HepG2 (cell line): ENCODE measurements around the gene UPK1A. TPM values are rescaled to one million over a fixed set of nuclear protein-coding genes. Genes with fewer than 3 reads are reported as not detected.
A peak's percentile ranks its signal among the peaks of the same experiment; 100 is the strongest.

Source experiments
- AKAP8 ChIP-seq: sonication (generic); formaldehyde crosslinking; IDR thresholded peaks from 2 replicates; pipeline ENCODE4 v1.5.1; 2020; ENCODE audit warnings: mild to moderate bottlenecking, missing genetic modification reagents
- BCL6 ChIP-seq: IDR thresholded peaks from 2 replicates; pipeline ENCODE4 v1.6.1; 2016; ENCODE audit warnings: missing genetic modification reagents, missing compliant biosample characterization
- CREM ChIP-seq, 2 experiments: sonication (generic) in 1 of 2; formaldehyde crosslinking in 1 of 2; IDR thresholded peaks; 2 replicates each; pipeline versions ENCODE4 v1.4.0 to v1.6.1; 2016 to 2020; ENCODE audit warnings: antibody characterized with exemption in 1 of 2, mild to moderate bottlenecking in 1 of 2, missing genetic modification reagents in 1 of 2
- DPF2 ChIP-seq: sonication (generic); formaldehyde crosslinking; IDR thresholded peaks from 2 replicates; pipeline ENCODE4 v1.4.0; 2020; ENCODE audit warnings: mild to moderate bottlenecking, low read depth, missing genetic modification reagents, borderline replicate concordance
- ETV6 ChIP-seq: sonication (generic); formaldehyde crosslinking; conservative IDR thresholded peaks from 2 replicates; pipeline ENCODE4 v1.4.0; 2020; ENCODE audit warnings: missing genetic modification reagents
- HCFC1 ChIP-seq: fragments of 150-350 bp; IDR thresholded peaks from 2 replicates; pipeline ENCODE4 v1.6.1; 2014; ENCODE audit warnings: low read depth, low read length
- KLF12 ChIP-seq: sonication (generic); formaldehyde crosslinking; IDR thresholded peaks from 2 replicates; pipeline ENCODE4 v1.4.0; 2020; ENCODE audit warnings: missing genetic modification reagents, borderline replicate concordance
- MAFF ChIP-seq: IDR thresholded peaks from 2 replicates; pipeline ENCODE4 v1.6.1; 2011; ENCODE audit warnings: low read depth, low read length, improper control_type of control experiment
- NFE2L2 ChIP-seq: fragments of 150-350 bp; IDR thresholded peaks from 2 replicates; pipeline ENCODE4 v1.6.1; 2014; ENCODE audit warnings: low read length
- NFYC ChIP-seq: IDR thresholded peaks from 2 replicates; pipeline ENCODE4 v1.6.1; 2016; ENCODE audit warnings: missing genetic modification reagents, missing compliant biosample characterization
- NR3C1 ChIP-seq: sonication (generic); formaldehyde crosslinking; IDR thresholded peaks from 2 replicates; pipeline ENCODE4 v1.4.0; 2020; ENCODE audit warnings: missing genetic modification reagents
- SRSF9 ChIP-seq: fragments of 200-400 bp; formaldehyde crosslinking; IDR thresholded peaks from 2 replicates; pipeline ENCODE4 v1.6.1; 2018; ENCODE audit warnings: borderline replicate concordance, mild to moderate bottlenecking, low read depth, low read length; ENCODE audit not compliant: insufficient read depth, poor library complexity, severe bottlenecking
- ZNF232 ChIP-seq: sonication (generic); formaldehyde crosslinking; IDR thresholded peaks from 2 replicates; pipeline ENCODE4 v1.4.0; 2020; ENCODE audit warnings: missing genetic modification reagents, borderline replicate concordance
- ZNF234 ChIP-seq: sonication (generic); formaldehyde crosslinking; conservative IDR thresholded peaks from 2 replicates; pipeline ENCODE4 v1.5.1; 2020; ENCODE audit warnings: mild to moderate bottlenecking, missing genetic modification reagents
- ZNF331 ChIP-seq: sonication (generic); formaldehyde crosslinking; IDR thresholded peaks from 2 replicates; pipeline ENCODE4 v1.4.0; 2020; ENCODE audit warnings: missing genetic modification reagents
- ZNF501 ChIP-seq: sonication (generic); formaldehyde crosslinking; IDR thresholded peaks from 2 replicates; pipeline ENCODE4 v1.5.1; 2020; ENCODE audit warnings: mild to moderate bottlenecking, moderate library complexity, missing genetic modification reagents
- ZNF567 ChIP-seq: sonication (generic); formaldehyde crosslinking; IDR thresholded peaks from 2 replicates; pipeline ENCODE4 v1.8.1; 2023; ENCODE audit warnings: mild to moderate bottlenecking, missing genetic modification reagents, borderline replicate concordance
- ZNF75D ChIP-seq: sonication (generic); formaldehyde crosslinking; IDR thresholded peaks from 2 replicates; pipeline ENCODE4 v1.8.1; 2023; ENCODE audit warnings: missing genetic modification reagents, mild to moderate bottlenecking, borderline replicate concordance
- polyA plus RNA-seq, 8 experiments: library from polyadenylated mRNA; depleted of rRNA in 3 of 8; stranded (reverse) in 7 of 8; unstranded in 1 of 8; fragments of >200 nt; fragmentation: Illumina TruSeq in 4 of 8; extraction: Trizol in 4 of 8; gene quantifications; 2 replicates each; pipeline versions ENCODE4 v1.2.1 to v1.2.3, GENCODE V29; 2011 to 2016; ENCODE audit warnings: low read depth in 4 of 8, missing spikeins in 1 of 8, mixed read lengths in 1 of 8; ENCODE audit not compliant: insufficient read depth in 1 of 8
- total RNA-seq, 5 experiments: library from RNA; depleted of rRNA; stranded (reverse); fragments of >200 nt; fragmentation: Illumina TruSeq; extraction: Trizol; gene quantifications; 2 replicates each; pipeline ENCODE4 v1.2.3, GENCODE V29; 2016; ENCODE audit warnings: low read depth in 1 of 5
- TF ChIP-seq, protein P1 (sequence below): sonication (generic); formaldehyde crosslinking; IDR thresholded peaks from 2 replicates; pipeline ENCODE4 v1.8.0; 2022; ENCODE audit warnings: mild to moderate bottlenecking, missing genetic modification reagents; ENCODE audit not compliant: insufficient replicate concordance
- TF ChIP-seq, protein P2 (sequence below): sonication (generic); formaldehyde crosslinking; IDR thresholded peaks from 2 replicates; pipeline ENCODE4 v1.4.0; 2020; ENCODE audit warnings: mild to moderate bottlenecking, missing genetic modification reagents
- TF ChIP-seq, protein P3 (sequence below): sonication (generic); formaldehyde crosslinking; IDR thresholded peaks from 2 replicates; pipeline ENCODE4 v1.4.0; 2020; ENCODE audit warnings: missing genetic modification reagents
- TF ChIP-seq, protein P4 (sequence below): IDR thresholded peaks from 2 replicates; pipeline ENCODE4 v1.6.1; 2016
- TF ChIP-seq, protein P5 (sequence below): sonication (generic); formaldehyde crosslinking; IDR thresholded peaks from 2 replicates; pipeline ENCODE4 v1.4.0; 2020; ENCODE audit warnings: missing genetic modification reagents, mild to moderate bottlenecking, borderline replicate concordance
- TF ChIP-seq, protein P6 (sequence below): IDR thresholded peaks from 2 replicates; pipeline ENCODE4 v1.6.1; 2016; ENCODE audit warnings: missing biosample characterization, missing genetic modification reagents, low read depth

Gene UPK1A
- total and polyA plus RNA-seq, 2 of the 13 experiments (the other 11 are each of a cell fraction or from before 2014, with no cell fraction given), result 2.9 TPM; not detected in 1

DNA sequence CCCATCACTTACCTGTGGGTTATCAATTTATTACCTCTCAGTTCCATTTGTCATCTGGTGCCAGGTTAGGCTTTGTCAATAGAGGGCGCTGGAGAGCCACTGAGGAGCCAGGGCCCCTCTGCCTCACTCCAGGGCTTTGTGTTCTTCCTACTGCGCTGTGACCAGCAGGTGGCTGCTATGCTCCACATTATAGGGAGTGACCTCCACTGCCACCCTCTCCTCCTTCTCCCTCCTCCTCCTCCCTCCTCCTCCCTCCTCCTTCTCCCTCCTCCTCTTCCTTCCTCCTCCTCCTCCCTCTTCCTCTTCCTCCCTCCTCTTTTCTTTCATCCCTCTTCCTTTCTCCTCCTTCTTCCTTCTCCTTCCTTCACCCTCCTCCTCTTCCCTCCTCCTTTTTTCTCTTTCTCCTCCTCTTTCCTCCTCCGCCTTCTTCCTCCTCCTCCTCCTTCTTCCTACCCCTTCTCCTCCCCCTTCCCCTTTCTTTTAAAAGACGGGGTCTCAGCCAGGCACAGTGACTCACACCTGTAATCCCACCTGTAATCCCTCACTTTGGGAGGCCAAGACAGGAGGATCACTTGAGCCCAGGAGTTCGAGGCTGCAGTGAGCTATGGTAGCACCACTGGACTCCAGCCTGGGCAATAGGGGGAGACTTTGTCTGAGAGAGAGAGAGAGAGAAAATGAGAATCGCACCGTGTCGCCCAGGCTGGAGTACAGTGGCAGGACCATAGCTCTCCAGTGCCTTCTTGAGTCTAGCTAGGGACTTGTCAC is 27.7 kb downstream of the UPK1A start (continued):
- TF ChIP-seq HCFC1 (peak; percentile 26; the same call in 1 of the 2 replicates), NR3C1 (CRISPR knock-in tag) (no peak), NFE2L2 (no peak), ETV6 (CRISPR knock-in tag) (no peak), NFYC (CRISPR knock-in tag) (peak; percentile 23; the same call in 1 of the 2 replicates), ZNF232 (no peak), BCL6 (CRISPR knock-in tag) (no peak), MAFF (no peak), ZNF501 (CRISPR knock-in tag) (no peak), ZNF331 (CRISPR knock-in tag) (peak; percentile 63; the same call in 1 of the 2 replicates), AKAP8 (no peak), KLF12 (CRISPR knock-in tag) (no peak), ZNF234 (no peak), CREM (IDR thresholded peaks at IDR 0.05) (no peak), CREM (CRISPR knock-in tag; IDR thresholded peaks at IDR 0.05) (no peak), ZNF567 (no peak), ZNF75D (CRISPR knock-in tag) (no peak), DPF2 (no peak), SRSF9 (no peak)
- TF ChIP-seq, protein P1, sequence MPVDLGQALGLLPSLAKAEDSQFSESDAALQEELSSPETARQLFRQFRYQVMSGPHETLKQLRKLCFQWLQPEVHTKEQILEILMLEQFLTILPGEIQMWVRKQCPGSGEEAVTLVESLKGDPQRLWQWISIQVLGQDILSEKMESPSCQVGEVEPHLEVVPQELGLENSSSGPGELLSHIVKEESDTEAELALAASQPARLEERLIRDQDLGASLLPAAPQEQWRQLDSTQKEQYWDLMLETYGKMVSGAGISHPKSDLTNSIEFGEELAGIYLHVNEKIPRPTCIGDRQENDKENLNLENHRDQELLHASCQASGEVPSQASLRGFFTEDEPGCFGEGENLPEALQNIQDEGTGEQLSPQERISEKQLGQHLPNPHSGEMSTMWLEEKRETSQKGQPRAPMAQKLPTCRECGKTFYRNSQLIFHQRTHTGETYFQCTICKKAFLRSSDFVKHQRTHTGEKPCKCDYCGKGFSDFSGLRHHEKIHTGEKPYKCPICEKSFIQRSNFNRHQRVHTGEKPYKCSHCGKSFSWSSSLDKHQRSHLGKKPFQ (CRISPR knock-in tag), result no peak
- TF ChIP-seq, protein P2, sequence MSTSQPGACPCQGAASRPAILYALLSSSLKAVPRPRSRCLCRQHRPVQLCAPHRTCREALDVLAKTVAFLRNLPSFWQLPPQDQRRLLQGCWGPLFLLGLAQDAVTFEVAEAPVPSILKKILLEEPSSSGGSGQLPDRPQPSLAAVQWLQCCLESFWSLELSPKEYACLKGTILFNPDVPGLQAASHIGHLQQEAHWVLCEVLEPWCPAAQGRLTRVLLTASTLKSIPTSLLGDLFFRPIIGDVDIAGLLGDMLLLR, result no peak
- TF ChIP-seq, protein P3, sequence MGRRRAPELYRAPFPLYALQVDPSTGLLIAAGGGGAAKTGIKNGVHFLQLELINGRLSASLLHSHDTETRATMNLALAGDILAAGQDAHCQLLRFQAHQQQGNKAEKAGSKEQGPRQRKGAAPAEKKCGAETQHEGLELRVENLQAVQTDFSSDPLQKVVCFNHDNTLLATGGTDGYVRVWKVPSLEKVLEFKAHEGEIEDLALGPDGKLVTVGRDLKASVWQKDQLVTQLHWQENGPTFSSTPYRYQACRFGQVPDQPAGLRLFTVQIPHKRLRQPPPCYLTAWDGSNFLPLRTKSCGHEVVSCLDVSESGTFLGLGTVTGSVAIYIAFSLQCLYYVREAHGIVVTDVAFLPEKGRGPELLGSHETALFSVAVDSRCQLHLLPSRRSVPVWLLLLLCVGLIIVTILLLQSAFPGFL (CRISPR knock-in tag), result no peak
- TF ChIP-seq, protein P4, sequence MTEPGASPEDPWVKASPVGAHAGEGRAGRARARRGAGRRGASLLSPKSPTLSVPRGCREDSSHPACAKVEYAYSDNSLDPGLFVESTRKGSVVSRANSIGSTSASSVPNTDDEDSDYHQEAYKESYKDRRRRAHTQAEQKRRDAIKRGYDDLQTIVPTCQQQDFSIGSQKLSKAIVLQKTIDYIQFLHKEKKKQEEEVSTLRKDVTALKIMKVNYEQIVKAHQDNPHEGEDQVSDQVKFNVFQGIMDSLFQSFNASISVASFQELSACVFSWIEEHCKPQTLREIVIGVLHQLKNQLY (CRISPR knock-in tag), result no peak
- TF ChIP-seq, protein P5, sequence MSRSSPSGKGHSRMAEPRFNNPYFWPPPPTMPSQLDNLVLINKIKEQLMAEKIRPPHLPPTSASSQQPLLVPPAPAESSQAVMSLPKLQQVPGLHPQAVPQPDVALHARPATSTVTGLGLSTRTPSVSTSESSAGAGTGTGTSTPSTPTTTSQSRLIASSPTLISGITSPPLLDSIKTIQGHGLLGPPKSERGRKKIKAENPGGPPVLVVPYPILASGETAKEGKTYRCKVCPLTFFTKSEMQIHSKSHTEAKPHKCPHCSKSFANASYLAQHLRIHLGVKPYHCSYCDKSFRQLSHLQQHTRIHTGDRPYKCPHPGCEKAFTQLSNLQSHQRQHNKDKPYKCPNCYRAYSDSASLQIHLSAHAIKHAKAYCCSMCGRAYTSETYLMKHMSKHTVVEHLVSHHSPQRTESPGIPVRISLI, result no peak
- TF ChIP-seq, protein P6, sequence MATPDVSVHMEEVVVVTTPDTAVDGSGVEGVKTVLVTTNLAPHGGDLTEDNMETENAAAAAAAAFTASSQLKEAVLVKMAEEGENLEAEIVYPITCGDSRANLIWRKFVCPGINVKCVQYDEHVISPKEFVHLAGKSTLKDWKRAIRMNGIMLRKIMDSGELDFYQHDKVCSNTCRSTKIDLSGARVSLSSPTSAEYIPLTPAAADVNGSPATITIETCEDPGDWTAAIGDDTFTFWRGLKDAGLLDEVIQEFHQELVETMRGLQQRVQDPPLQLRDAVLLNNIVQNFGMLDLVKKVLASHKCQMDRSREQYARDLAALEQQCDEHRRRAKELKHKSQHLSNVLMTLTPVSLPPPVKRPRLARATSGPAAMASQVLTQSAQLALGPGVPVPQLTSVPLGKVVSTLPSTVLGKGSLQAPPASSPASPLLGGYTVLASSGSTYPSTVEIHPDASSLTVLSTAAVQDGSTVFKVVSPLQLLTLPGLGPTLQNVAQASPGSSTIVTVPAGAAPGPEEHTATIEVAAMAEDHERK (CRISPR knock-in tag), result no peak
